ENCODE measurements around the gene ALG1L2.
A peak's percentile ranks its signal among the peaks of the same experiment; 100 is the strongest.
"Not testable (repeated sequence)": the region's sequence is repeated elsewhere in the genome, so short reads cannot be mapped to it uniquely, and the experiment has no call there.

ALG1L2 gene

GRCh38 chr3:130094491-130094941 lies 12.9 kb downstream of the ALG1L2 start:
- peak; percentile 32 for DNase-seq

- not testable (repeated sequence) for DNase-seq
Measured at GRCh38 chr3:130095858-130096257, 14.2 kb downstream of the ALG1L2 start.

- DNase-seq: not testable (repeated sequence)
Measured at GRCh38 chr3:130097096-130097495, 15.5 kb downstream of the ALG1L2 start.

- DNase-seq: peak; percentile 72
Measured at GRCh38 chr3:130097690-130098638, 16.3 kb downstream of the ALG1L2 start.

DNA sequence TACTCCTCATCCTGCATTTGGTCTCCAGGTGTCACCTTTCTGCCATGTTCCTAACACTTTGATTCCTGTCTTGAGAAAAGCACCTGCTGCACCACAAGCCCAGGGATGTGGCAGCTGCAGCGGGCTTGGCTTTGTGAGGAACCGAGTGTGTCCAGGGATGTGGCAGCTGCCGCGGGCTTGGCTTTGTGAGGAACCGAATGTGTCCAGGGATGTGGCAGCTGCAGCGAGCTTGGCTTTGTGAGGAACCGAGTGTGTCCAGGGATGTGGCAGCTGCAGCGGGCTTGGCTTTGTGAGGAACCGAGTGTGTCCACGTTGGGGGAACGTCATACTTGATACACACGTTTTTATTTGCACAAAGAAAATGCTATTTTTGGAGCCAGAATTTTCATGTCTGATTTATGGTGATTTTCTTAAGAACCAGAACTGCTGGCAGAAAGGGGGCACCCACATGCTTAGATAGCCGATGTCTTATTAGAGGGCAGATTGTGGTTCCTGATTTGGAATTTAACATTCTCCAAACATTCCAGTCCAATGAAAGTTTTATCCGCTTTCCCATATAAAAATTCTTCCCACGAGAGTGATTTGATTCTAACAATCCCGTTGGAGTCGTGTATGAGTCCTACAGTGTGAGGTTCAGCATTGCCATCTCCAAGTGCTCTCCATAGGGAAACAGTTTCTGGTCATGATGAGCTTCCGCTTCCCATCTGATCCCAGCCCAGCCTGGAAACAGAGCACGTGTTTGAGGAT lies 17.2 kb downstream of the ALG1L2 start:
- not testable (repeated sequence) for DNase-seq

- DNase-seq: not testable (repeated sequence)
Measured at GRCh38 chr3:130102545-130102944, 20.9 kb downstream of the ALG1L2 start.

- not testable (repeated sequence) for DNase-seq
Measured at GRCh38 chr3:130104191-130104590, 22.6 kb downstream of the ALG1L2 start.

DNA sequence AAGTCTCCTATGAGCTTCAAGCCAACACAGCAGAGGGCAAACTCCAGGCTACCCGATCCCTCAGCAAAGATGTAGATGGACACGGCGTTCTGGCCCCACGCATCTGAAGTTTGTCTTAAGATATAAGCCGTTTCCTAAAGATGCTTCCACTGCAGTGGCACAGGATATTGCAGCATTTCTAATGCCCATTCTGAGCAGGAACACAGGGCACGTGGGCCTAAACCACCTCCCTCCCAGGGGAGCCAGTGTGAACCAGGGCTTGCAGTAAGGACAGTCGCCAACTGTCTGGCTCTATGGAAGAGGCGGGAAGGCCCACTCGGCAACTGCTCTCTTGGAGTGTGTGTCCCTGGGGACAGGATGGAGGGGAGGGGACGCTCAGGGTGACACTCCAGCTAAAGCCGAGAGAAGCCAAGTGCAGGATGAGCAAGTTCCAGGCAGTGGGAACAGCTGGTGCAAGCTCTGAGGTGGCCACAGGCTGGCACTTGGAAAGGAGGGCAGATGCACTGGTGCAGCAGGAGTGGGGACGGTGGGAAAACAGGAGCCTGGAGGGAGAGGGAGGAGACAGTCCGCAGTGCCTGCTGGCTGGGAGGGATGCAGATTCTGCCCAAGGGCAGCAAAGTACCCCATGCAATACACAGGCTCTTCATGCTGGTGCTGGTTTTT lies 25.8 kb downstream of the ALG1L2 start:
- DNase-seq: not testable (repeated sequence)

GRCh38 chr3:130108836-130109585 lies 27.4 kb downstream of the ALG1L2 start:
- DNase-seq: not testable (repeated sequence)

DNA sequence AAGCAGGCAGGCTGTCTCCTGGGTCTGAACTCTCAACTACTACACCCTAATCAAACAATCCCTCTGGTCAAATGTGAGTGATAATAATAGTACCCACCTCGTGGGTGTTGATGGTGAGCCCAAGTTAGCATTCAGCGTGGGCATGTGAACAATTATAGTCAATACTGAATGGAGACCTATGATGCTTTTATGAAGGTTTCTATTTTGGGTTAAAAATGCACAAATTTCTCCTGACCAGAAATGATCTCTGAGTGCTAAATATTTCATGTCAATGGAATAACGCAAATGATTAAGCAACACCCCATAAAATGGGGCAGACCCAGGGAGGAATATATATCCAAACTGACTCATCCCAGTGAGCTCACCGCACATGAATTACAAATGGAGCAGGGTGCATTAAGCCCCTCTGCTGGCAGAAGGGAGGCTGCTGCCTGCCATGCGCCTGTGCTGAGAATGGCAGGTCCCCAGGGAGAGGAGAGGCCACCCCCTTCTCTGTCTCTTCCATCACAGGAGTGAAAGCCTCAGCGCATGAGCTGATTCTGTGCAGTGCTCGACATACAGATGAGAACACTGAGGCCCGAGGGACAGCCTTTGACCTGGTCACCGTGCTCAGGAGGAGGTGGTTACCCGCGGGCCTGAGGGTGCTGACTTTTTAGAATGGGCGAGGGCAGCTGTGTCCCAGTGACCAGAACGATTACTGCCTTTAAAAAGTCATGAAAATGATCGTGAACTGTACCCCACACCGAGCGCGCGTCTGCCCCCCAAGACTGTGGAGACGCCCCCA lies 28.9 kb downstream of the ALG1L2 start:
- DNase-seq: not testable (repeated sequence)

DNA sequence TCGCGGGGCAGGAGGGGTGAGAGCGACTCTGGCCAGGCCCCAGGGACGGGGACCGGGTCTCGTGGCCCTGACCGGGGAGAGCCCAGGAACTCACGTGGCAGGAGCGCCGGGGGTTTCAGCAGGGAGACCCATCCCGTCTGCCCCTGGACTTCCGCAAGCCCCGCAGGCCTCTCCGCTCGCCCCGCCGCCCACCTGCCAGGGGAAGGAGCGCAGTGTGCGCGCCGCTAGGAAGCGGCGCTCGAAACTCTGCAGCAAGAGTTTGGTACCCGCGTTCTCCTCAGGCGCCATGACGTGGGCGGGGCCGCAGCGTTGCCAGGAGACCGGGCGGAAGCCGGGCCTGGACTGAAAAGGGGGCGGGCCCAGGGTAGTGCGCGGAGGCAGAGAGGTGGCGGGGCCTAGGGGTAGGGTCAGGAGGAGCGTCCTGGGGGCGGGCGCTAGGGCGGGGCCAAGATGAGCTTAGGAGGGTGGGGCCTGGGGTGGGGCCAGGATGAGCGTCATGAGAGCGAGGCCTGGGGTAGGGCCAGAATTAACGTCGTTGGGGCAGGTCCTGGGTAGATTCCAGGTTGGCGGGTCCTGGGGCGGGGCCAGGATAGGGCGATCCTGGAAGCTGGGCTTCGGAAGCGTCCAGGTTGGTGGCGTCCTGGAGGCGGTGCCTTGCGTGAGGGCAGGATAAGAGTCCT lies 29.7 kb downstream of the ALG1L2 start:
- DNase-seq: peak; percentile 99

DNA sequence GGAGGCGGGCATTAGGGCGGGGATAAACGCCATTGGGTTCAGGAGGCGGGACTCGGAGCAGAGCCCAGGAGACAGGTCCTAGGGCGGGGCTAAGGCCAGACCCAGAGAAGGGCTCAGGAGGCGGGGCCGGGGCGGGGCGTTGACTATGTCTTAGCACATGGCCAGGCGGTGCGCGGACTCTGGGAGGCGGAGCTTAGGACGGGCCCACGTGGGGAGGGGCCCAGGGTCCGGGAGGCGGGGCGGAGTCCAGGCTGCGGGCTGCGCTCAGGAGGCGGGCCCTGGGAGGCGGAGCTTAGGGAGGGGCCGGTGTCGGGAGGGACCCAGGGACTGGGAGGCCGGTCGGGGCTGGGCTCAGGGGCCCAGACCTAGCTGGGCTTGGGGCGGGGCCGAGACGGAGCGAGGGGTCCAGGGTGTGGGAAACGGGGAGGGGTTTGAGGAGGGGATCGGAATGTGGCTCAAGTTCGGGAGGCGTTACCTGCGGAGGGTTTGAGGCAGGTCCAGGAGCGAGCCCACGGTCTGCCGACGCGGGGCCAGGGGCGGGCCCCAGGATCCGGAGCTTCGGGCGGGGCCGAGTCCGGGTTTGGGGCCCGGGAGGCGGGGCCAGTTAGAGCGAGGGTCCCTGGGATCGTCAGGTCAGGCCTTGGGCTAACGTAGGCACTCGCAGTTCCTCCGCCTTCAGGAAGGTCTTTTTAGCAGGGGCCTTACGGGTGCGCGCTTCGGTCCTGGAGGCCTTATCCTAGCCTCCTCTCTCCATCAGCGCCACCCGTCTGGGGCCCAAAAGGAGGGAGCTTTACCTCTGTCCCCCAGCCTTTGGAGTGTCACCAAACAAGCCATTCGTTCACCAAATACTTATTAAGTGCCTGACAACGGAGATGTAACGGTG lies 30.5 kb downstream of the ALG1L2 start:
- peak; percentile 99 for DNase-seq

- DNase-seq: not testable (repeated sequence)
Measured at GRCh38 chr3:130112748-130113073, 31.1 kb downstream of the ALG1L2 start.

DNA sequence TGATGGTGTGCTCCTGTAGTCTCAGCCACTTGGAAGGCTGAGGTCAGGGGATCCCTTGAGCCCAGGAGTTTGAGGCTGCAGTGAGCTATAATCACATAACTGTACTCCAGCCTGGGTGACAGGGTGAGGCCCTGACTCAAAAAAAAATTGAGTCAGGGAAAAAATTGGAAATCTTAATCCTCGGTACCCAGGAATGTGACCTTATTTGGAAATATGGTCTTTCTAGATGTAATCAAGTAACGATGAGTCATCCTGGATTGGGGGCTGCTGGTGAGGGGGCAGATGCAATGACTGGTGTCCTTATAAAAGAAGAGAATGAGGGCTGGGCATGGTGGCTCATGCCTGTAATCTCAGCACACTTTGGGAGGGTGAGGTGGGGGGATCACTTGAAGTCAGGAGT lies 33.8 kb downstream of the ALG1L2 start:
- DNase-seq: not testable (repeated sequence)

- no peak for DNase-seq
Measured at GRCh38 chr3:130117933-130118332, 36.3 kb downstream of the ALG1L2 start.

GRCh38 chr3:130119824-130120223 lies 38.2 kb downstream of the ALG1L2 start:
- not testable (repeated sequence) for DNase-seq

GRCh38 chr3:130120291-130120690 lies 38.7 kb downstream of the ALG1L2 start:
- DNase-seq: not testable (repeated sequence)

DNA sequence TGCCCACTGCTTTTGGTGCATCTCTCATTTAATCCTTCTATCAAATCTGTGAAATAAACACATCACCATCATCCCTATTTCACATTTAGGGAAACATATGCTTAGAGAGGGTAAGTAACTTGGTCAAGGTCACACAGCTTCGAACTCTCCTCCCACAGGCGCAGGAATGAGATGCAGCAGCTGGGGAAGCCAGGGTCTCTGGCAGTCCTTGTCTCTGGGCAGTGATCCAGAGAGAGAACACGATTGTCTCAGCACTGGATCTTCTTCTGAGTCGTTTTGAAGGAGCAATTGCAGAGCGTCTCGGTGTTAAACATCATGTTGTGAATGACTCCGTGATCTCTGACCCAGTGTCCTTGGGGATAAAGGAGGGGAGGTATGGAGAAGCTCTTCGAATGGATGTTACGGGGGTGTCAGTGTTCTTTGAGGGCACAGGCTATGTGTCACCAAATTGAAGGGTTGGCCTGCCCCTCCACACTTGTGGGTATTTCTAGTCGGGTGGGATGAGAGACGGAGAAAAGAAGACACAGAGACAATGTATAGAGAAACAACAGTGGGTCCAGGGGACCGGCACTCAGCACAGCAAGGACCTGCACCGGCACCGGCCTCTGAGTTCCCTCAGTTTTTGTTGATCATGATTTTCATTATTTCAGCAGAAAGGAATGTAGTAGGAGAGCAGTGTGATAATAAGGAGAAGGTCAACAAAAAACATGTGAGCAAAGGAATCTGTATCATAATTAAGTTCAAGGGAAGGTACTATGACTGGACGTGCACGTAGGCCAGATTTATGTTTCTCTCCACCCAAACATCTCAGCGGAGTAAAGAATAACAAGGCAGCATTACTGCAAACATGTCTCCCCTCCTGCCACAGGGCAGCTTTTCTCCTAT lies 41.5 kb downstream of the ALG1L2 start:
- DNase-seq: not testable (repeated sequence)

DNA sequence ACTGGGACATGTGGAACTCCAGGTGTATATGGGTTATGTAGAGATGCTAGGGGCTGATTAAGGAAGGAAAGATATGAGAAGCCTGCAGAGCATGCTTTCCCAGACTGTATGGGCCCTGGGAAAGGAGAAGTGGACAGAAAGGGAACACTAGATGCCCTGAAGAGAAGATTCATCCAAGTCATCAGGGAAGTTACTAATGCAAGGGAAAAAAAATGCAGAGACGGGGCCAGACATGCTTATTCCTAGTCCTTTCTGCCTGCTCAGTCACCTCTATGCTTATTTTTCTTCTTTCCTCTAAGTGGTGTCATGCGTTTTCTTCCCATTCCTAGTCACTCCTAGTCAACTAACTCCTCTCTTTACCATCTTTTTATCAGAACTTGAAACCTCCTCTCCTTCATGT lies 43.8 kb downstream of the ALG1L2 start:
- not testable (repeated sequence) for DNase-seq

All from CD4-positive, alpha-beta T cell treated with Interleukin-12 subunit alpha and Interleukin-12 subunit beta, for 1 hour (primary cell).